ENCODE results near the gene PEX14. TPM values are rescaled to one million over a fixed set of nuclear protein-coding genes. Genes with fewer than 3 reads are reported as not detected.

The PEX14 gene
- total RNA-seq, 4 donors from 2014 or later = 10.1 to 22.7 (median 15.1) TPM

DNA sequence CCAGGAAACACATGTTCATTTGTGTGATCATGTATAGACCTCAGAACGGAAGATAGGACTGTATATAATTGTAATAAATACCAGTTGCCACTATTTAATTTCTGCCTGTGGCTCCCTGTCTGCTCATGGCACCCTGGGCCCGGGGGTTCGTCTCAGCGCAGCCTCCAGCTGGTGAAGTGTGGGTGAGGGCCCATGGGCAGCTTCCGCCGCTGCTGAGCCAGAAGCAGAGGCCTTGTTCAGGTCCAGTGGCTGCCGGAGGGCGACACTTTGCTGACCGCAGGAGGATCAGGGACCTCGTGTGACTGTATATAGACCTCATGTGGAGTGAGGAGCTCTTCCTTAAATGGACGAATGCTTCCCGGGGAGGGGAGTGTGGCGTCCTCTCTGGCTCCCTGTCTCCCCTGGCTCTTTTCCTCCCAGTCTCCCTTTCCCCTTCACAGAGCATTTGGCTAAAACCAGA lies 155.9 kb downstream of the PEX14 start:
- H3K27ac ChIP-seq = peak overlapping the region in 3 of 4 donors; percentile 46 to 83 (median 82)
- H3K36me3 ChIP-seq = peaks cover 0 to 39% of the 10 kb centered on the region in 2 donors
- TF ChIP-seq, protein P1, sequence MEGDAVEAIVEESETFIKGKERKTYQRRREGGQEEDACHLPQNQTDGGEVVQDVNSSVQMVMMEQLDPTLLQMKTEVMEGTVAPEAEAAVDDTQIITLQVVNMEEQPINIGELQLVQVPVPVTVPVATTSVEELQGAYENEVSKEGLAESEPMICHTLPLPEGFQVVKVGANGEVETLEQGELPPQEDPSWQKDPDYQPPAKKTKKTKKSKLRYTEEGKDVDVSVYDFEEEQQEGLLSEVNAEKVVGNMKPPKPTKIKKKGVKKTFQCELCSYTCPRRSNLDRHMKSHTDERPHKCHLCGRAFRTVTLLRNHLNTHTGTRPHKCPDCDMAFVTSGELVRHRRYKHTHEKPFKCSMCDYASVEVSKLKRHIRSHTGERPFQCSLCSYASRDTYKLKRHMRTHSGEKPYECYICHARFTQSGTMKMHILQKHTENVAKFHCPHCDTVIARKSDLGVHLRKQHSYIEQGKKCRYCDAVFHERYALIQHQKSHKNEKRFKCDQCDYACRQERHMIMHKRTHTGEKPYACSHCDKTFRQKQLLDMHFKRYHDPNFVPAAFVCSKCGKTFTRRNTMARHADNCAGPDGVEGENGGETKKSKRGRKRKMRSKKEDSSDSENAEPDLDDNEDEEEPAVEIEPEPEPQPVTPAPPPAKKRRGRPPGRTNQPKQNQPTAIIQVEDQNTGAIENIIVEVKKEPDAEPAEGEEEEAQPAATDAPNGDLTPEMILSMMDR (IDR thresholded peaks at IDR 0.05) = no peak
- no peak for TF ChIP-seq POLR2AphosphoS5 (IDR thresholded peaks at IDR 0.05)
- TF ChIP-seq EP300 (IDR thresholded peaks at IDR 0.05) = no peak
- TF ChIP-seq POLR2A (IDR thresholded peaks at IDR 0.05) = no peak
- peaks cover 0 to 75% (median 14%) of the 10 kb centered on the region in 3 donors for H3K4me1 ChIP-seq
- H3K9me3 ChIP-seq = no peaks in the 10 kb centered on the region
- no peak for ATAC-seq
- 48% methylated on average over 7 of the region's 13 CpGs; no CpG with 5 or more reads in 1 of the 2 donors for WGBS, 2 donors (ENCODE audit: low coverage in 1 of 2)
- no peak overlapping the region for H3K4me3 ChIP-seq
- H3K27me3 ChIP-seq = no peaks in the 10 kb centered on the region

DNA sequence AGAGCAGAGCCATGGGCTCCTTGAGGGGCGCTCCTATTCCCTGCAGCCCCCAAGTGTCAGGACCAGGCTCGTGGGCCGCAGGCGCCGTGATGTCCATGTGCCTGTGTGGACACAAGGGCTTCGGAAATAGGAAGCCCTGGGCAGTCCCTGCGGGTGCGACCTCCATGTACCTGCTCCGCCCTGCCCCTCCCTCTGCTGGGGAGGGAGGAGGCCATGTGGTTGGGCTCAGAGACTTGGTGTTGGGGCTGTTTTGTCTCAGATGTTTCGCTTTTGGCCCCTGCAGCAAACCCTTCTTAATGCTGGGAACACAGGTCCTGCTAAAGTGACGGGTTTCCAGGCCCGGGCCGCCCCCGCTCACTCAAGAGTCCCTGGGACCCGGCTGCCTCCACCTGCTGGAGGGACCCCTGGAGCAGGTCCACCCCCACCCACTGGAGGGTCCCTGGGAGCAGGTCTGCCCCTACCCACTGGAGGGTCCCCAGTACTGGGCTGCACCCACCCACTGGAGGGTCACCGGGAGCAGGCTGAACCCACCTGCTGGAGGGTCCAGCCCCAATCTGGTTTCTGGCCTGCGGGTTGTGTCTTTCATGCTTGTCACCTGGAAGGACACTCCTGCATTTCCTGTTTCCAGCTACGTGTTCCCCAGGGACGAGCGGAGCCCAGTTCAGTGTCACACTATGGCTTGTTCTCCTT lies 156.5 kb downstream of the PEX14 start:
- H3K27ac ChIP-seq = peak overlapping the region in 3 of 4 donors; percentile 46 to 83 (median 82)
- no peak for TF ChIP-seq EP300 (IDR thresholded peaks at IDR 0.05)
- no peak for TF ChIP-seq POLR2AphosphoS5 (IDR thresholded peaks at IDR 0.05)
- TF ChIP-seq, protein P1 (IDR thresholded peaks at IDR 0.05) = no peak
- no peak for TF ChIP-seq POLR2A (IDR thresholded peaks at IDR 0.05)
- H3K27me3 ChIP-seq = no peaks in the 10 kb centered on the region
- H3K4me3 ChIP-seq = no peak overlapping the region
- peaks cover 0 to 35% of the 10 kb centered on the region in 2 donors for H3K36me3 ChIP-seq
- peaks cover 0 to 81% (median 17%) of the 10 kb centered on the region in 3 donors for H3K4me1 ChIP-seq
- H3K9me3 ChIP-seq = no peaks in the 10 kb centered on the region
- ATAC-seq = no peak
- WGBS, 2 donors (ENCODE audit: low coverage in 1 of 2) = no CpG with 5 or more reads among the region's 20 CpGs

DNA sequence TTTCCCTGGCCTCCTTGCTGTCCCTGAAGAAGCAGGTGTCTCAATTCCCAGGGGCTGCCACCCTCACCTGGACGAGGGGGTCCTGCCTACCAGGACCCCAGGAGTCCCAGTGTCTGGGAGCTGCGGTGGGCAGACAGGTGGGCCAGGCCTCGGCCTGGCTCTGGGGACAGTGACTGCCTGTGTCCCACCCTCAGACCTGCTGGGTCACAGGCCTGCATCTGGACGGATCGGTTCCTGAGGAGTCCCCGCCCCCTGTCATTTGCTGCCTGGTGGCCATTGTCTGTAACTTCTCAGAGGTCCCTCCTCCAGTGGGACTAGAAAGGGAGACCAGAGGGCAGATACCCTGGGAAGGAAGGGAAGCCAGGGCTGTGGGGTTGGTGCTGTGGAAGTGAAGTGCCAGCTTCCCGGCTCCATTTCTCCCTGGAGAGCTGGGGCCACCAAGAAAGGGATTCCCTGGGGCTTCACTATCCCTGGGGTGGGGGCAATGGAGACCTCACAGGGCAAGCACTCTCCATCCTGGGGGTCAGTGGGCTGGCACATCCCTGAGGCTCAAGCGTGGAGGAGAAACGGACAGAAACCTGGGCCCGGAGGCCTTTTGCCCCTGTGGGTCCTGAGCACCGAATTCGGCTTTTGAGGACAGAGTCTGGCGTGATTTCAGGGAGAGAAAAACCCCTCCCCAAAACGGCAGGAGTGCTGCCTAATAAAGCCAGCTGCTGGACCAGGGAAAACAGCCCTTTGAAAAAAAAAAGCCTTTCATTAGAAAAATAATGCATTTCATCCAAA lies 157.3 kb downstream of the PEX14 start:
- peak overlapping the region in 3 of 4 donors; percentile 69 to 83 (median 82) for H3K27ac ChIP-seq
- TF ChIP-seq POLR2A (IDR thresholded peaks at IDR 0.05) (no peak), EP300 (IDR thresholded peaks at IDR 0.05) (no peak), POLR2AphosphoS5 (IDR thresholded peaks at IDR 0.05) (no peak)
- TF ChIP-seq, protein P1 (IDR thresholded peaks at IDR 0.05) = no peak
- peaks cover 0 to 31% of the 10 kb centered on the region in 2 donors for H3K36me3 ChIP-seq
- ATAC-seq = no peak
- H3K27me3 ChIP-seq = no peaks in the 10 kb centered on the region
- 65 to 80% methylated on average over 2 to 3 of the region's 14 CpGs for WGBS, 2 donors (ENCODE audit: low coverage in 1 of 2)
- peaks cover 0 to 84% (median 17%) of the 10 kb centered on the region in 3 donors for H3K4me1 ChIP-seq
- no peaks in the 10 kb centered on the region for H3K9me3 ChIP-seq
- no peak overlapping the region for H3K4me3 ChIP-seq

DNA sequence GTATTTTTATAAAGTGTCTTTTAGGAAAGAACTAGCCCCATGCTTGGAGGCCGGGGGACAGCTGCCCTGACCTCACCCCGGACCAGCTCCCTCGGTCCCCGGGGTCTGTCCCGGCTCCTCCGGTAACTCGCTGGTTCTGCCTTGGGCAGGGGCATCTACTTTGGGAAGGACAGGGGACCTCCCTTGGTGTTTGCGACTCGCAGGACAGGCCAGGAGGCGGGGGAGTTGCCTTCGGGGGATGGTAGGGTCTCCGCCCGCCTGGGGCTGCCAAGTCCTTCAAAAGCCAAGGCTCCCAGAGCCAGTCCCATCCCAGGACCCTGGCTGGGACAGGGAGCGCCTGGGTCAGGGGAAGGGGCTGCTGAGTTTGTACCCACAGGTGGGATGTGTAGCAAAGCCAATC lies 157.9 kb downstream of the PEX14 start:
- no peak for ATAC-seq
- peaks cover 0 to 24% of the 10 kb centered on the region in 2 donors for H3K36me3 ChIP-seq
- peak overlapping the region in 3 of 4 donors; percentile 69 to 83 (median 82) for H3K27ac ChIP-seq
- peaks cover 0 to 91% (median 17%) of the 10 kb centered on the region in 3 donors for H3K4me1 ChIP-seq
- H3K9me3 ChIP-seq = no peaks in the 10 kb centered on the region
- WGBS, 2 donors (ENCODE audit: low coverage in 1 of 2) = 52% methylated on average over 4 of the region's 14 CpGs; no CpG with 5 or more reads in 1 of the 2 donors
- H3K27me3 ChIP-seq = no peaks in the 10 kb centered on the region
- no peak overlapping the region for H3K4me3 ChIP-seq
- TF ChIP-seq POLR2A (IDR thresholded peaks at IDR 0.05) (no peak), POLR2AphosphoS5 (IDR thresholded peaks at IDR 0.05) (no peak), EP300 (IDR thresholded peaks at IDR 0.05) (no peak)
- TF ChIP-seq, protein P1 (IDR thresholded peaks at IDR 0.05) = no peak

Data from gastroesophageal sphincter (tissue), 4 donors.